ENCODE results near the gene STOX2.

Gene STOX2, protein sequence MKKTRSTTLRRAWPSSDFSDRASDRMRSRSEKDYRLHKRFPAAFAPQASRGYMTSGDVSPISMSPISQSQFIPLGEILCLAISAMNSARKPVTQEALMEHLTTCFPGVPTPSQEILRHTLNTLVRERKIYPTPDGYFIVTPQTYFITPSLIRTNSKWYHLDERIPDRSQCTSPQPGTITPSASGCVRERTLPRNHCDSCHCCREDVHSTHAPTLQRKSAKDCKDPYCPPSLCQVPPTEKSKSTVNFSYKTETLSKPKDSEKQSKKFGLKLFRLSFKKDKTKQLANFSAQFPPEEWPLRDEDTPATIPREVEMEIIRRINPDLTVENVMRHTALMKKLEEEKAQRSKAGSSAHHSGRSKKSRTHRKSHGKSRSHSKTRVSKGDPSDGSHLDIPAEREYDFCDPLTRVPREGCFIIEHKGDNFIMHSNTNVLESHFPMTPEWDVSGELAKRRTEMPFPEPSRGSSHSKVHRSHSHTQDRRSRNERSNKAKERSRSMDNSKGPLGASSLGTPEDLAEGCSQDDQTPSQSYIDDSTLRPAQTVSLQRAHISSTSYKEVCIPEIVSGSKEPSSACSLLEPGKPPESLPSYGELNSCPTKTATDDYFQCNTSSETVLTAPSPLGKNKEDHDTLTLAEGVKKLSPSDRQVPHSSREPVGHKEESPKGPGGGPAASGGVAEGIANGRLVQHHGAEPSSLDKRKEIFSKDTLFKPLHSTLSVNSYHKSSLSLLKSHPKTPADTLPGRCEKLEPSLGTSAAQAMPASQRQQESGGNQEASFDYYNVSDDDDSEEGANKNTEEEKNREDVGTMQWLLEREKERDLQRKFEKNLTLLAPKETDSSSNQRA (N-terminal part only)

DNA sequence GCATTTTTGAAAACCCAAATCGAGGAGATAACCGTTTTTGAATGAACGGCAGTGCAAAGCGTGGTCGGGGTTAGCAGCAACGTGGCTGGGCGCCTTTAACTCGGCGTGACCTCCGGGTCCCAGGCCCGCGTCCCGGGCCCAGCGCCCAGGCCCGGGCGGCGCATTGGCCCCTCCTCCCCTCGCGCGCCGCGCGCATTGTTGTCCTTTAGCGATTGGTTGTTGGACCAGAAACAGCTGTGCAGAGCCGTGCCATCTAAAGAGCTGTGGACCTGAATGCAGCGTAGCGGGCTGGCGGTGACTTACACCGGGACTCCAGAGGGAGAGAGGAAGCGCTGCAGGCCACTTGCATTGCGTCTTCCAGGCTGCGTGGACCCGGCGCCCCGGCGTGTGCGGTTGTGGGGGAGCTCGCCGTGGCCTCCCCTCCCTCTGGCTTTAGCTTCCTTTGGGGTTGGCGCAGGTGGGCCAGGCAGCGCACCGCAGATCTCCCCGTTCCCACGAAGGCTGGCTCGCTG, at the start of gene STOX2:
Gene STOX2 (plus strand): TSS at position 227 of the 512 bp plus-strand sequence. CDS start 1,484 bp downstream, outside the sequence.
- DNase-seq (ENCODE audit: low read depth in 2 of 2), result no peak

DNA sequence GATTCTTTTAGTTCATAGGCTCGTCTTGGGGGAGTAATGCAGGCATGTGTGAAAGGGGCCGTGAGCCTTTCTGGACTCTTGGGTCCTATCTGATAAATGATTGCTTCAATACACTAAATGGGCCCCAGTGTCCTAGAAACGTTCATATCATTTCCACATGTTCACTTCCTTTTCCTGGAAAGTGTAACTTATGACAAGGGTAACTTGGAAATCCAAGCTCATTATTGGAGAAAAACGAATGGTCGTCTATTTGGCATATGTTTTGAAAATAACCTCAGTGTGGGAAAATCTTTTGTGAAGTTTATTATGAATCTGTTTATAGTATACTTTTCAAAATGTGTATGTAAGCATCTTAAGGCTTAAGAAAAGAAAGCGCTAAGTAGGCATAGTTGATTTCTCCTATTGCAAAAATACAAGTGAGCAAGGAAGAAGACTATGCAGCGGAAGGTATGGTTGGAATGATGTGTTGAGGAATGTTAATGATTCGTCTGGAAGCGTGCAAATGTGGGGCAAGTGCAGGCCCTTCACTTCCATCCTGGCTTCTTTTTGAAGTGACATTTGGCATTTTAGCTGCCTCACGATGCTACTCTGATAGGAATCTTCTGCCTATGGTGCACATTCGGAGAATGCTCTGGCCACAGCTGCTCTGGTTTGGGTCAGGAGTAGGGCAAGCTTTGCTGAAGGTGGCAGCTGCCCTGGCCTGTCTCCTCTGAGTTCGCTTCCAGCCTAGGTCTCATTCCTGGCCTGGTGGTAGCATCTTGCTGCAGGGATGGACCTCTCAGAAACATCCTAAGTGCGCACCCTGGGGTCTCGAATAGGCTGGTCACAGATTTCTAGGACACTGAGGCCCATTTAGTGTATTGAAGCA, 49.5 kb upstream of the STOX2 start:
- no peak for DNase-seq (ENCODE audit: low read depth in 2 of 2)

DNA sequence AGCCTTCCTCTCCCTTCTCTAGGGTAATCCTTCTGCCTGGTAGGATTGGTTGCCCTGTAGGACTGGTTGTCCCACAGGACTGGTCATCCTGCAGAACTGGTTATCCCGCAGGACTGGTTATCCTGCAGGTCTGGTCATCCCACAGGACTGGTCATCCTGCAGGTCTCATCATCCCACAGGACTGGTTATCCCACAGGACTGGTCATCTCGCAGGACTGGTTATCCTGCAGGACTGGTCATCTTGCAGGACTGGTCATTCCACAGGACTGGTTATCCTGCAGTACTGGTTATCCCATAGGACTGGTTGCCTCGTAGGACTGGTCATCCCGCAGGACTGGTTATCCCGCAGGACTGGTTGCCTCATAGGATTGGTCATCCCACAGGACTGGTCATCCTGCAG, 48.1 kb upstream of the STOX2 start:
- DNase-seq (ENCODE audit: low read depth in 2 of 2), result no peak

DNA sequence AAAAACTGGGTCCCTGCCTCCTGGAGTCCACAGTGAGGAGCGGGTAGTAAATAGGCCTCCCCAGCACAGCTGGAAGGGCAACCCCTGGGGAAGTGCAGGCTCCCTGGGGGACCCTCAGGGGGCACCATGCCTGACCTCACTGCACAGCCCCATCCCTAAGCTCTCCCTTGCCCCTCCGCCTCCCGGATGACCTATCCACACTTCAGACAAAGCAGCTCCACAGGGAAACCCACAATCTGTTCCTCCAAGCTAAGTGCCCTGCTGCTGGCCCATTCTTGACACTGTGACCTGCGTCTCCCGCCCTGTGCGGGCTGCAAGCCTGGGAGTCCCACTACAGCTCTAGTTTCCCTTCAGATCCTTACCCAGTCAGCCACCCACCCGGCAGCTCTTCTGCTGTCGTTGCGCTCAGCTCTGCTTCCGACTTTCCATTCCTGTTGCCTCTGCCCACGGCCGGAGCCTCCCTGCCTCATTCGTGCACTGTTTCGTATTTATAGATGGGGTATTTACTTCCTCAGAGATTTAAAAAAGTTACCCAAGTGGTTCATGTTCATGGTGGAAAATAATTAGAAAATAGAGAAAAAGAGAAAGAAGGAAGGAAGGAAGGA, 47.0 kb upstream of the STOX2 start:
- no peak for DNase-seq (ENCODE audit: low read depth in 2 of 2)

DNA sequence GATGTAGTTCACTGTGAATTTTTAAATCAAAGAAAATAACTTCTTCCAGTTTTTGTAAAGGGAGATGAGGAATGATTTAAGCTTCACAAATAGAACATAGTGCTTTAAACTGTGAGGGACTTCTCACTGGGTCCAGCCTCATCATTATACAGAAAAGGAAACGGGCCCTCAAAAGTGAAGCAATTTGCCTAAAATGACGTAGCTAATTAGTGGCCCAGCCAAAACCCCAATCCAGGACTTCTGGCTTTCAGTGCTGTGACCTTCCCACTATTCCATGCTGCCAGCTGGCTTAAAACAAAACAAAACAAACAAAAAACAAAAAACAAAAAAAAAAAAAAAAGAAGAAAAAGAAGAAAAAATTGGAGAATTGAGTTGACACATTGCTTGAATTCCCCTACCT, 45.0 kb upstream of the STOX2 start:
- DNase-seq (ENCODE audit: low read depth in 2 of 2), result no peak

DNA sequence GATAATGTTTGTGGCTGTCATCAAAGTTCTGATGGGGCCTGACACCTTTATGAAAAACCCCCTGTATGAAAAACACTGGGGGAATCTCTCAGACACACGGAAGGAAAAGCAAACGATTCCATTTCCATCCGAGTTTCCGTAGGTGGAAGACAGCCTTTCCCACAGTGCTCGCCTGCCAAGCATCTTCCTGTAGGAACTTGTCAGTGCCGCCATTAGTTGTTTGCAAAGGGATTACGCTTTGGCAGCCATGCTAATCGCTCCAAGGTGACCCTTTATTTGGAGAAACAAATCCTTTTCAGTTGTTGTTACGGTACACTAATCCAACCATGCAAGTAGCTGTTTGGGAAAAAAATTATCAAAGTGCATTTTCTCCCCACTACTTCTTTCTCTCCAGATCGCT, 44.4 kb upstream of the STOX2 start:
- DNase-seq (ENCODE audit: low read depth in 2 of 2), result no peak

DNA sequence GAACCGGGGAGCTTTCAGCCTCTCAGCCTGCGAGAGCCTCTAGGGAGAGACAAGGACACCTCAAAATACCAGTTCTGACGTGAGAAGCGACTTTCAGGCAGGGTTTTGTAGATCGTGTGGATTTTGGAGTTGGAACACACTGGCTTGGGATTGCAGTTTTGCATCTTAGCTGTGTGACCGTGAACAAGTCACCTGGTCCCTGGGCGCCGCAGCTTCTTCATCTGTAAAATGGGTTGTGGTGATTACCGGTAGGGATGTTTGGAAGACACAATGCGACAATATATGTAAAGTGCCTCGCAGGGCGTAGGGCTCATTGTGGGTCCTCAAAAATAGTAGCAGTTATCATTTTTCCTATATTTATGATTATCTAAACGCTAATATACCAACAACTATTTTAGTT, 43.7 kb upstream of the STOX2 start:
- no peak for DNase-seq (ENCODE audit: low read depth in 2 of 2)

DNA sequence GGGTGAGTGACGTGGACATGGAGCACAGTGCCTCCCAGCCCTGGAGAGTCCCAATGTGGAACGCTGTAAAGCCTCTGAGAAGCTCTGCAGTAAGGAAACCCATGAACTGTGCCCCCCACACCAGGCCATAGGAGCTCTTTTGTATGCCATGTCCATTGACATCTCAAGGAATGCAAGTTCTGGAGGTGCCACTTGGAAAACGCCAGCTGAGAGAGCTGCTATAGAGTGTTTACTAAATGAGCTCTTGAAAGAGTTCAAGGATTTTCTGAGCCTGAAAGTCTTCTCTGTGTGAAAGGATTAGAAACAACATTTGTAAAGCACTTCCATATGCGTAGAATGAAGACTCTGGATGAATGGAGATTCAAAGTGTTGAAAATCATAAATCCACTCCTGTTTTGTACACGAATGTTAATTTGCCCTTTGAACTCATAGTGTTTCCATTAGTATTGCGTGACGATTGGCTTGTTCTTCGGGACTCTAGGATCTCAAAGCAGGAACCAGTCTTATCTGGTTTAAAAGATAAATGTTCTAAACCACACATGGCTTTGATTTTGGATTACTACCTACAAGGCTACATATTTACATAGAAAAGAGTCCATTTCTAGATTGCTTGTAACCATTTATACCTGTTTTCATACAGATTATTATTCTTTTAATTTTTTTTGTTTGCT, 41.8 kb upstream of the STOX2 start:
- DNase-seq (ENCODE audit: low read depth in 2 of 2), result no peak

DNA sequence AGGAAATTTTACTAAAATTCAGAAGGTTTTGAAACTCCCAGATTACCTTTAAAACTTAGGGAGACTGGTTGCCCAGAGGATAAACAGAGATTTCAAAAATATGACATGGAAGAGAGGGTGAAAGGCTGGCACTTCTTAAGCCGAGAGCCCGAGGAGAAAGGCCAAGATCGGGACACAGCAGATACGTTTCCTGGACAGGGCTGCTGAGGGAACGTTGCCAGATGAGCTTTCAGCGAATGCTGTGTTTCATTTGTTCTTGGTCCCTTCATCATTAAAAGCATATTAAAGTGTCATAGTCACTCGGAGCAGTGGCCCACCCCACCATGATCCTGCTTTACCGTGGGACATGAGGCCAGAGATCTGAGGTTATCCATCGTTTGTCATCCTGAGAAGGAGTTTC, 37.9 kb upstream of the STOX2 start:
- DNase-seq (ENCODE audit: low read depth in 2 of 2), result no peak

DNA sequence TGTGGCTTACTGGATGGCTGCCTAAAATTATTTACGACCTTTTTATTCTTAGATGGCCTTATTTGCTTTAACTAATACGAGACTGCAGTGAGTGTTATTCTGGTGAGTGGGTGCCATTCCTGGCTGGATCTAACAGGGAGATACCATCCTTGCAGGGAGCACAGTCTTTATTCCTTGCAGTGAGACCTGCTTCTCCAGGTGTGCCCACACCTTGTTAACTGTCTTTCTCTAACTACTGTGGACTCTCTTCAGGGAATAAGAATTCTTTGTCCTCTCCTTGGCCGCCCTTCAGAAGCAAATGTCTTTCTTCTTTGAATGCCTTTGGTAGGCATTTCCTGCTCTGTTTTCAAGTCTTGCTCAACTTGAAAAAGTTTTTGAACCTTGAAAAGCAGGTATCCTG, 34.1 kb upstream of the STOX2 start:
- no peak for DNase-seq (ENCODE audit: low read depth in 2 of 2)

DNA sequence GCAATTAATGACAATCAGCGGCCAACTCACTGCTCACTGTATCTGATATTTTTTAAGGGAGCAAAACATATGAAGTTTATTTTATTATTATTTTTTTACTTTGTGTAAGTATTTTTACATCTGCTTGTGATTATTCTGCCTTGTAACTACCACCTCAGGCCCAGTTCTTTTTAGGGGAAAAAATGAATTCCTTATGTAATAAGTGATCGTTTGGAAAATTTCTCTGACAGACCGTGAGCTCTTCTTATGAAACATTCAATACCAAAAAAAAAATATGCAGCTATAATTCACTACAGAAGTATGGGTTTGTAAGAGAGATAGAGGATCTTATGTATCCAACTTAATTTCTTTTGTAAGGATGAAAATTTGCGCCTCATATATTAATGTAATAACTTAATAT, 33.5 kb upstream of the STOX2 start:
- DNase-seq (ENCODE audit: low read depth in 2 of 2), result no peak

DNA sequence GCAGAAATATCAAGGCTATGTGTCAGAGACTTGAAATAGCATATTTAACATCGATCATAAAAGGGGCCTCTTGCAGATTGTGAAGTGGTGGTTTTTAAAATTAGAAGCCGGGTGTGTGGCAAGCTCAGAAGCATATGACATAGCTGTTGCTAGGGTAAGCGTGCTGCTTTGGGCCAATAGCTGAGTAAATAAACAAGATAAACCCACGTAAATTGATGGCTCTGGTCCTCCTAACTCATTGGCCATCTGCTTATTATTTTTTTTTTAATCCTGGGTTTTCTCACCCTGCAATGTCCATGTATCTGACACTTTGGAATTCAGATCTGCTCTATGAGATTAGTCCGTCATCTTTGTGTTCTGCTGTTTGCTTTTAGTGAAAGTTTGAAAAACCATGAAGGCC, 32.6 kb upstream of the STOX2 start:
- no peak for DNase-seq (ENCODE audit: low read depth in 2 of 2)

DNA sequence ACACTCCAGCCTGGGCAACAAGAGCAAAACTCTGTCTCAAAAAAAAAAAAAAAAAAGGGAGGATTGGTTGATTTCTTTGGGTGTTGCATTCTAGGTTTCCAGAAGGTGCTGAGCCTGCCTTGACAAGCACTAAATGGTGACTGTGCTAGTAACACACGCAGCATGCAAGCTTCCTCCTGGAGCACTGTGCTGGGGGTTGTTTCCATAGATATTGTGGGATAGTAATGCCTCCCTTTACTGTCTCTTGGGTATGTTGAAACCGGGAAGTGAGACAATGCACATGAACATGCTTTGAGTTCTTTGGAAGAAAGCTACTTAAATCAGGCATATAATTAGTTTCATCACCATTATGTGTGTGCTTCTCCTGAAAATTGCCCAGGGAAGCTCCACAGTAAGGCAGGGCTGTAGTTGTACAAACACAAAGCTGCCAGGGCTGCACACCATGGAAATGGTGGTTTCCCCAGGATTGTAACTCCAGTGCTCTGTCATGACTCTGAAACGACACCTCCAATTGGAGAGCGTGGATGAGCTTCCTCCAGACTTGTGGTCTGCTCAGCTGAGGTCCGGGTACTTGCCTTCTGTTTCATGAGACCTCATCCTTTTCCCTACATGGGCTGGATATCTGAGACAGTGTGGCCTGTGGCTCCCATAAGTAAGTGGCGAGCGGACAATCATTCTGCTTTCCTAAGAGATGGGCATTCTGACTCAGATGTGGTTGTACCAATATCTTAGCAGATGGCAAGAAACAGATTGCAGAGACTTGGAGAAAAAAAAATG, 31.5 kb upstream of the STOX2 start:
- DNase-seq (ENCODE audit: low read depth in 2 of 2), result no peak

DNA sequence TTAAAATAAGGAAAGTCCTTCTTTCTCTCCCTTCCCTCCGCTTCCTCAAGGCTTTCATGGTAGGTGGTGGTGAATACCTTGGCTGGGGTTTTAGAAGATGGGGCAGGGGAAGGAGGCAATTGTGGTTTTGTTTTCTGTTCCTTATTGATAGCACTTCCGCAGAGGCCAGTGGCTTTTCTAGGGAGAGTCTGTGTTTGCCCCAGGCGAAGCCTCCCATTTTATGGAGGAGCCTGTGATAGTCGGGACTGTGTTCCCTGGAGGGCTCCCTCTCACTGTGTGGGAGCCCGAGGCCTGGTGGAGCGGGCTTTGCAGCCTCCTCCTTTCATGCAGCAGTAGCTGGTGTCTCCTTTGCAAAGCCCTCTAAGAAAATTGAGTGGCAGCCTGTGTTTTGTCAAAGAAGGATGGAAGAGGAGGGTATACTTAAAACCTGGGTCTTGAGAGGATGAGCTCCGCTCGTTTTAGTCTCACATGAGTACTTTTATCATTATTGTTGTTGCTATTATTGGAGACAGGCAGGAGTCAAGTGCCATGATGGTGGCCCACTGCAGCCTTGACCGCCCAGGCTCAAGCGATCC, 29.8 kb upstream of the STOX2 start:
- DNase-seq (ENCODE audit: low read depth in 2 of 2), result no peak

DNA sequence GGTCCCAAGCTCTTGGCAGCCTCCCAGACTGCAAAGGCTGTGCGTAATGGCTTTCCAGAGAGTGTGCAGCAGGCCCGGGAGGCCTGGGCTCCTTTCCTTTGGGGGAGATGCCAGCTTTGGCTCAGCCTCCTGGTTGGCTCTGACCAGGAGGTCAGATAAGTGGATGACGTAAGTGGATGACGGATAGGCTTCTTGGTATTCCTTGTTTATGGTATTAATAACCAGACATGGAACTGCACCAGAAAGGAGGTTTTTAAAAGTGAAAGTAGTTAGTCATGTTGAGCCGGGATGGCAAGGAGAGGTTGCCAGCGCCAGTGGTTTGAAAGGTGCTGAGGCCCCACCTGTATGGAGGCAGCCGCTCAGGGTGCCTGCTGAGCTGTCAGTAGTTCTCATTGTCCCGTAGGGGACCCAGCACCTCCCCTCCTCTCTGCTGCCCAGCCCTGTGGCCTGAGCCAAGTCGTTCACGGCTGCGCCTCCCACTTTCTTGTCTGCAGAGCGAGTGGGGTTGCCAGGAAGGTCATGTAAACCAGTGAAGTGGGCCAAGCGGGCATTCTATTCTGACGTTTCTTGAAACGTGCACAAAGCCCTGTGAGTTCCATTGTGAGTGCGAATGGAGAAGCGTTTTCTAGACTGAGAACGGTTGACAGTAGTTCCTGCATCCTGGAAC, 28.7 kb upstream of the STOX2 start:
- no peak for DNase-seq (ENCODE audit: low read depth in 2 of 2)

DNA sequence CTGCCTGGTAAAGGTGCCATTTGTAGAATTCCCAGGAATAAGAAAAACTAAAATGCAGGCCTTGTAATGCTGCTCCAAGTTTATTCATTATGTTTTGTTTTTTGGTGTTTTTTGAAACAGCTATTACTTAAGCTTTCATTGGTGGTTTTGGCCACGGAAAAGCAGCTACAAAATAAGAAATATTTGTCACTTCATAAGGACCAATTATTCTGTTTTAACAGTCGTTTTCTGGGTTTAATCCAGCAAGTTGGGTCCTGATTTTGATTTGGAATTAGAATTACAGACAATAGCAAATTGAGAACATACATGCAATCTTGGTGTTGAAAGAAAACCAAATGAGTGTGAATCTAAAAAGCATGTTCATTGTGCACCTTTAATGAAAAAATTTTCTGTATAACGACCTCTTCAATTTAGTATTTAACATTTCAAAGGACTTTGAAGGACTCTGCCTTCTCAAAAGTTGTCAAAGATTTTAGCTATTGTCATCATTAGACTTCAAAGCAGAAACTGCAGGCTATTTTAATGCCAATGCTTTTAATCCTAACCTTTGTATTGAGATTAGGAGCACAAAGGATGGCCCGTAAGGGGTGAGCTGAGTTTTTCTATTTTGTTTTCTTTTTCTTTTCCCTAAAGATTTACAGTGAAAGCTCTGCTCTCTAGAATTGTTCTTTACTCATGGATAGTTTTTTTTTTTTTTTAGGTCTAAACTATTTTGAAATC, 26.7 kb upstream of the STOX2 start:
- DNase-seq (ENCODE audit: low read depth in 2 of 2), result no peak

DNA sequence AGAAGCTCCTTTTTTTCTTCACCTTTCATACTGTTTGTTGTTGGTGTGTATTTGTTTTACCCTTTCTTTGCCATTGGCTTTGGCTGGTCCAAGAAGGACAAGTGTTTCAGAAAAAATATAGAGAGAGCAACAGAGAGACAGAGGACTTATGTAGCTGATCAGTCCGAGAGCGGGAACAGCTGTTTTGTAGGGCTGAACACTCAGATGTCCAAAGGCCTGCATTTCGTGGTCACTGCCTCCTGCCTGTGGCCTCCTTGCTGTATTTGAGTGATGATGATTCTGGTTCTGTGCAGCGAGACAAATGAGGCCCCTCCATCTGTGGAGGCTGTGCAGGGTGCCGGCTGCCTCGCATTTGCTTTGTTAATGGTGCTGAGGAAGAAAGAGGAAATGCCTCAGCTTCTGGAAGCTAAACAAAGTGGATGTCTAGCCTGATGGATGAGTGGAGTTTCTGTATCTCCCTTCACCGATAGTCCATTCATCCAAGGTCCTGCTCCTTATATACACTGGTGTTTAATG, 19.8 kb upstream of the STOX2 start:
- no peak for DNase-seq (ENCODE audit: low read depth in 2 of 2)

DNA sequence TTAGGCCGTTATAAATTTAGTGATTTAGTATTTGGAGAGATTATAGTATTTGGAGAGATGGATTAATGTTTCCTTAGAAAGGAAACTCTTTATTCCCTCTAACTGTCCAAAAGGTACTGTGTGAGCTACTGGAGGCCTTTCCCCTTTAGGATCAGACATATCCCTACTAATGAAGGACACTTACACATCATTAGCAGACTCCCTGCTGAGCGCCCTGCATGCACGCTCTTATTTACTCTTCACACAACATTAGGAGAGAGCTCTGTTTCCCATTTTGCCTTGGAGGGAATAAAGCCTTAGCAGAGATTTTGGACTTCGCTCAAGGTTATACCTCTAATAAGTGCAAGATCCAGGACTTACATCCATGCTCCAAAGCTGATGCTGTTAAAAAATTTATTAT, 17.8 kb upstream of the STOX2 start:
- DNase-seq (ENCODE audit: low read depth in 2 of 2), result no peak
